Bone marrow (tissue), 2 donors: ENCODE results near the gene PLN.
A peak's percentile ranks its signal among the peaks of the same experiment; 100 is the strongest.

Experiments
- DNase-seq, 2 donors: peaks; one replicate each; lab custom pipeline; 2025; lab: John Stamatoyannopoulos, UW

The PLN gene

GRCh38 chr6:118537574-118537973 is 10.5 kb upstream of the PLN start:
- no peak for DNase-seq

GRCh38 chr6:118542184-118542952 is 5.7 kb upstream of the PLN start:
- no peak for DNase-seq

GRCh38 chr6:118544105-118544504 is 4.0 kb upstream of the PLN start:
- DNase-seq = no peak

GRCh38 chr6:118546164-118546879 is 1.8 kb upstream of the PLN start:
- no peak for DNase-seq

GRCh38 chr6:118546880-118547218 is 1.2 kb upstream of the PLN start:
- DNase-seq = no peak

- no peak for DNase-seq
These were observed 517 bp downstream of the PLN start for GRCh38 chr6:118548613-118549012.

GRCh38 chr6:118551063-118552053 is 3.3 kb downstream of the PLN start:
- DNase-seq = peak in 1 of 2 donors; percentile 15

GRCh38 chr6:118553132-118553531 is 5.0 kb downstream of the PLN start:
- DNase-seq = no peak

- no peak for DNase-seq
These were observed 6.6 kb downstream of the PLN start for GRCh38 chr6:118554698-118555097.

- DNase-seq = no peak
These were observed 10.5 kb downstream of the PLN start for GRCh38 chr6:118558464-118559217.

- no peak for DNase-seq
These were observed 11.6 kb downstream of the PLN start for GRCh38 chr6:118559659-118560058.

- DNase-seq = no peak
These were observed 14.2 kb downstream of the PLN start for GRCh38 chr6:118562248-118562647.

- no peak for DNase-seq
These were observed 14.9 kb downstream of the PLN start for GRCh38 chr6:118562959-118563358.

- DNase-seq = no peak
These were observed 17.3 kb downstream of the PLN start for GRCh38 chr6:118565311-118565960.

GRCh38 chr6:118567974-118568373 is 19.9 kb downstream of the PLN start:
- no peak for DNase-seq

GRCh38 chr6:118569498-118569897 is 21.4 kb downstream of the PLN start:
- no peak for DNase-seq

GRCh38 chr6:118571121-118571520 is 23.0 kb downstream of the PLN start:
- no peak for DNase-seq

GRCh38 chr6:118574051-118574865 is 26.2 kb downstream of the PLN start:
- DNase-seq = no peak

- DNase-seq = no peak
These were observed 29.9 kb downstream of the PLN start for GRCh38 chr6:118577972-118578371.

- no peak for DNase-seq
These were observed 30.5 kb downstream of the PLN start for GRCh38 chr6:118578617-118579016.
